Endothelial cell of umbilical vein (primary cell): ENCODE measurements around the gene VPS29. TPM values are rescaled to one million over a fixed set of nuclear protein-coding genes. Genes with fewer than 3 reads are reported as not detected.
"Not testable (repeated sequence)": the region's sequence is repeated elsewhere in the genome, so short reads cannot be mapped to it uniquely, and the experiment has no call there.

Source experiments
- BruUV-seq: library from RNA; stranded (reverse); fragments of 400-500 nt; replicated peaks from 2 replicates; lab custom pipeline; 2021; lab: Mats Ljungman, UMichigan
- CTCF ChIA-PET: fragments of 300-600, 350-600 bp; sonication (Branson Sonifier 250); formaldehyde crosslinking; loops from one replicate; lab custom pipeline; 2021; ENCODE audit warnings: antibody characterized with exemption, inconsistent platforms; lab: Charles Lee
- POLR2A ChIA-PET: fragments of 300-600, 350-600 bp; sonication (Branson Sonifier 250); formaldehyde crosslinking; loops from one replicate; lab custom pipeline; 2021; ENCODE audit warnings: antibody characterized with exemption, inconsistent platforms; lab: Charles Lee
- DNase-seq: peaks from one replicate; pipeline ENCODE4 v3.0.0-alpha.2; 2011; ENCODE audit warnings: low read depth, low spot score
- FAIRE-seq: peaks from 2 replicates; lab custom pipeline; 2011; peaks lifted over from hg19 to GRCh38; lab: Jason Lieb, UNC
- H2AFZ ChIP-seq: 2 replicates; pipeline ENCODE4 v1.6.0; 2012; ENCODE audit warnings: low read depth, low read length, control low read depth, inconsistent platforms
- H3K27ac ChIP-seq: 2 replicates; pipeline ENCODE4 v1.5.1; 2011; ENCODE audit warnings: low read depth, mild to moderate bottlenecking, control low read depth, low read length, moderate library complexity; ENCODE audit not compliant: insufficient read depth
- H3K27me3 ChIP-seq, 2 experiments: 2 replicates each; pipeline versions ENCODE4 v1.6.0 to v1.6.1; 2011; ENCODE audit warnings: low read length in 2 of 2, mixed read lengths in 1 of 2; ENCODE audit not compliant: control insufficient read depth in 2 of 2, insufficient read depth in 2 of 2
- H3K36me3 ChIP-seq, 2 experiments: 2 replicates in 1 of 2; 3 replicates in 1 of 2; pipeline ENCODE4 v1.5.1; 2011; ENCODE audit warnings: low read length in 2 of 2, mild to moderate bottlenecking in 1 of 2, moderate library complexity in 1 of 2; ENCODE audit not compliant: control insufficient read depth in 2 of 2, insufficient read depth in 2 of 2; ENCODE audit errors: extremely low read depth in 1 of 2
- H3K4me1 ChIP-seq: 3 replicates; pipeline ENCODE4 v1.5.1; 2011; ENCODE audit warnings: mild to moderate bottlenecking, low read length; ENCODE audit not compliant: control insufficient read depth, insufficient read depth; ENCODE audit errors: extremely low read depth
- H3K4me2 ChIP-seq: 2 replicates; pipeline ENCODE4 v1.6.1; 2011; ENCODE audit warnings: low read length, control low read depth, mixed read lengths; ENCODE audit not compliant: insufficient read depth
- H3K4me3 ChIP-seq, 3 experiments: fragments of 200-600 bp in 1 of 3; sonication (generic), shearing (Covaris generic) in 1 of 3; replicated peaks in 1 of 3; 2 replicates each; pipeline ENCODE4 v1.5.1; 2011 to 2016; ENCODE audit warnings: control low read depth in 3 of 3, low read length in 3 of 3, mild to moderate bottlenecking in 2 of 3, inconsistent platforms in 1 of 3, low read depth in 1 of 3, moderate library complexity in 1 of 3; ENCODE audit not compliant: insufficient read depth in 1 of 3
- H3K79me2 ChIP-seq: 2 replicates; pipeline ENCODE4 v1.6.0; 2012; ENCODE audit warnings: low read length, inconsistent platforms; ENCODE audit not compliant: control insufficient read depth, insufficient read depth
- H3K9ac ChIP-seq: replicated peaks from 2 replicates; pipeline ENCODE3; 2011; ENCODE audit warnings: low read length, control low read depth; ENCODE audit not compliant: insufficient read depth; ENCODE audit errors: extremely low read depth
- H3K9me1 ChIP-seq: replicated peaks from 3 replicates; pipeline ENCODE4 v1.6.0; 2011; ENCODE audit warnings: mild to moderate bottlenecking, low read length; ENCODE audit not compliant: control insufficient read depth, insufficient read depth; ENCODE audit errors: extremely low read depth
- H3K9me3 ChIP-seq: replicated peaks from 2 replicates; pipeline ENCODE4 v1.5.1; 2012; ENCODE audit warnings: low read length, inconsistent platforms; ENCODE audit not compliant: control insufficient read depth, insufficient read depth
- H4K20me1 ChIP-seq: replicated peaks from 2 replicates; pipeline ENCODE3; 2011; ENCODE audit warnings: mild to moderate bottlenecking, low read length; ENCODE audit not compliant: control insufficient read depth, insufficient read depth; ENCODE audit errors: extremely low read depth
- EZH2 ChIP-seq: IDR thresholded peaks from 2 replicates; pipeline ENCODE4 v1.6.1; 2012; ENCODE audit warnings: borderline replicate concordance, low read depth, mild to moderate bottlenecking, moderate library complexity, low read length, inconsistent platforms; ENCODE audit not compliant: severe bottlenecking
- FOS ChIP-seq: IDR thresholded peaks from 2 replicates; pipeline ENCODE4 v1.6.1; 2011; ENCODE audit warnings: mild to moderate bottlenecking, low read length, moderate library complexity, borderline replicate concordance; ENCODE audit not compliant: insufficient read depth
- GATA2 ChIP-seq: IDR thresholded peaks from 2 replicates; pipeline ENCODE4 v1.7.0; 2011; ENCODE audit warnings: low read depth, mild to moderate bottlenecking, moderate library complexity, mixed read lengths, low read length; ENCODE audit not compliant: insufficient read length, insufficient read depth
- JUN ChIP-seq: IDR thresholded peaks from 2 replicates; pipeline ENCODE4 v1.6.1; 2011; ENCODE audit warnings: borderline replicate concordance, low read depth; ENCODE audit not compliant: insufficient read length, insufficient read depth
- POLR2A ChIP-seq: IDR thresholded peaks from 2 replicates; pipeline ENCODE4 v1.6.1; 2012; ENCODE audit warnings: low read depth, mild to moderate bottlenecking, control low read depth, low read length
- dilution Hi-C: fragments of 300-500 bp; cut with MboI; formaldehyde crosslinking; loops from one replicate; pipeline ENCODE4 v1.15.0; 2019; ENCODE audit warnings: low sequenced_read_pairs; ENCODE audit not compliant: extremely low pct_ligation_motif_present
- intact Hi-C: fragments of 100-400 bp; cut with micrococcal nuclease; formaldehyde crosslinking; loops from one replicate; pipeline ENCODE4 v1.10.0; 2022
- polyA plus RNA-seq, 4 experiments: library from polyadenylated mRNA; depleted of rRNA in 3 of 4; stranded (reverse) in 3 of 4; unstranded in 1 of 4; fragments of >200 nt; gene quantifications; 2 replicates each; pipeline versions ENCODE4 v1.2.1 to v1.2.3, GENCODE V29; 2011 to 2012; ENCODE audit warnings: missing spikeins in 1 of 4
- total RNA-seq: library from RNA; stranded (reverse); gene quantifications from 2 replicates; pipeline ENCODE4 v1.2.3, GENCODE V29; 2021
- TF ChIP-seq, protein P1 (sequence below), 2 donors: IDR thresholded peaks; 1 replicate in 1 of 2; 2 replicates in 1 of 2; pipeline ENCODE4 v1.5.1; 2011; ENCODE audit warnings: low read length in 2 of 2, mild to moderate bottlenecking in 2 of 2, moderate library complexity in 2 of 2, control low read depth in 1 of 2, inconsistent platforms in 1 of 2, low read depth in 1 of 2; ENCODE audit not compliant: insufficient read depth in 1 of 2; ENCODE audit errors: extremely low read depth in 1 of 2

The VPS29 gene
- total and polyA plus RNA-seq, 2 donors (not counting 3 experiments of a cell fraction or from before 2014, with no cell fraction given): 138 to 155 TPM

DNA sequence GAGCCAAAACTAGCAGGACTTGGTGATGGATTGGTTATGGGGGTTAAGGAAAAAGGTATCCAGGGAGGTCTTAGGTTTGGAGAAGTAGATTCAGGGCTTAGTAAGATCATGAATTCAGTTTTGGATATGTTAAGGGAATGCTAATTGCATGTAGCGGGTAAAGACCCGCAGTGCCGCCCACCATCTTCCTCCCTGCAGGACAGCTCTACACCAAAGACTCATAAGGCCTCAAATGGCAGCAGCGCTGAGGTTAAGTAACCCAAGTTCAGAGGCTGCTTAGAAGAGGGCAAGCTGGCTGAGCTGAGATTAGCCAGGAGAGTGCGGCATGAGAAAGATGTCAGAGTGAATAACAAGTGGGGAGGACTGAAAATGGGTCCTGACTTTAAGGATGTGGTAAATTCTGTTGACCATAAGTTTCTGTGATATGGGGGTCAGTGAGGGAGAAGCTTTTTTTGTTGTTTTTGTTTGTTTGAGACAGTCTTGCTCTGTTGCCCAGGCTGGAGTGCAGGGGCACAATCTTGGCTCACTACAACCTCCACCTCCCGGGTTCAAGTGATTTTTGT is 26.4 kb upstream of the VPS29 start:
- no peak for FAIRE-seq
- ChIA-PET POLR2A (no interaction called here), CTCF (interaction anchor here (1.0 to 3.3 kb wide), 4 partner anchors 11 to 73 kb away, joined by 3 to 11 read pairs (median 6); no protein-coding TSS in a partner anchor)
- TF ChIP-seq EZH2 (no peak), FOS (no peak), JUN (no peak), POLR2A (no peak), GATA2 (no peak)
- TF ChIP-seq, protein P1, sequence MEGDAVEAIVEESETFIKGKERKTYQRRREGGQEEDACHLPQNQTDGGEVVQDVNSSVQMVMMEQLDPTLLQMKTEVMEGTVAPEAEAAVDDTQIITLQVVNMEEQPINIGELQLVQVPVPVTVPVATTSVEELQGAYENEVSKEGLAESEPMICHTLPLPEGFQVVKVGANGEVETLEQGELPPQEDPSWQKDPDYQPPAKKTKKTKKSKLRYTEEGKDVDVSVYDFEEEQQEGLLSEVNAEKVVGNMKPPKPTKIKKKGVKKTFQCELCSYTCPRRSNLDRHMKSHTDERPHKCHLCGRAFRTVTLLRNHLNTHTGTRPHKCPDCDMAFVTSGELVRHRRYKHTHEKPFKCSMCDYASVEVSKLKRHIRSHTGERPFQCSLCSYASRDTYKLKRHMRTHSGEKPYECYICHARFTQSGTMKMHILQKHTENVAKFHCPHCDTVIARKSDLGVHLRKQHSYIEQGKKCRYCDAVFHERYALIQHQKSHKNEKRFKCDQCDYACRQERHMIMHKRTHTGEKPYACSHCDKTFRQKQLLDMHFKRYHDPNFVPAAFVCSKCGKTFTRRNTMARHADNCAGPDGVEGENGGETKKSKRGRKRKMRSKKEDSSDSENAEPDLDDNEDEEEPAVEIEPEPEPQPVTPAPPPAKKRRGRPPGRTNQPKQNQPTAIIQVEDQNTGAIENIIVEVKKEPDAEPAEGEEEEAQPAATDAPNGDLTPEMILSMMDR (IDR thresholded peaks at IDR 0.05; ENCODE audit: extremely low read depth in 1 of 2, insufficient read depth in 1 of 2, low read depth in 1 of 2, low read length in 2 of 2): no peak
- no peak overlapping the region for H3K4me3 ChIP-seq
- H3K4me2 ChIP-seq: no peak overlapping the region
- no peak overlapping the region for H3K27ac ChIP-seq
- dilution Hi-C loops: no loop called here
- BruUV-seq: no TSS peak
- no peaks in the 10 kb centered on the region for H4K20me1 ChIP-seq
- no peaks in the 10 kb centered on the region for H3K27me3 ChIP-seq
- no peak overlapping the region for H2AFZ ChIP-seq
- no peak overlapping the region for H3K9ac ChIP-seq
- intact Hi-C loops: no loop called here
- H3K9me1 ChIP-seq: no peaks in the 10 kb centered on the region
- H3K79me2 ChIP-seq: no peaks in the 10 kb centered on the region
- no peaks in the 10 kb centered on the region for H3K36me3 ChIP-seq
- no peaks in the 10 kb centered on the region for H3K4me1 ChIP-seq
- no peak for DNase-seq
- H3K9me3 ChIP-seq: no peaks in the 10 kb centered on the region

DNA sequence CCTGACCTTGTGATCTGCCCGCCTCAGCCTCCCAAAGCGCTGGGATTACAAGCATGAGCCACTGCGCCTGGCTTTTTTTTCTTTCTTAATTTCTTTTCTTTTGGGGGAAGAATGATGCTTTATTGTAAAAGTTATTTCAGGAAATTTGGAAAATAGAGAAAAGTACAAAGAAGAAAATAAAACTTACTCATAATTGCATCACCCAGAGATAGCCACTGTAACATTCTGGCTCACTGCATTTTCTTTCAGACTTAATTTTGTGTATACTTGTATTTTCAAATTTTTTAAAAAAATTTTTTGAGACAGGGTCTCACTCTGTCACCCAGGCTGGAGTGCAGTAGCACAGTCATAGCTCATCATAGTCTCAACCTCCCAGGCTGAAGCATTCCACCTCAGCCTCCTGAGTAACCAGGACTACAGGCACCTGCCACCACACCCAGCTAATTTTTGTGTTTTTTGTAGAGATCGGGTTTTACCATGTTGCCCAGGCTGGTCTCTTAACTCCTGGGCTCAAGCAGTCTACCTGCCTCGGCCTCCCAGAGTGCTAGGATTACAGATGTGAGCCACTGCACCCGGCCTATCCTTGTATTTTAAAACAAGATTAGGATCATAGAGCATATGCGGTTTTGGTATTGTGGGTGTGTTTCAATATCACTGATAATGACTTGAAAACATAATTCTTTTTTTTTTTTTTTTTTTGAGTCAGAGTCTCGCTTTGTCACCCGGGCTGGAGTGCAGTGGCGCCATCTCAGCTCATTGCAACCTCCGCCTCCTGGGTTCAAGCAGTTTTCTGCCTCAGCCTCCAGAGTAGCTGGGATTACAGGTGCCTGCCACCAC is 19.2 kb upstream of the VPS29 start:
- H3K36me3 ChIP-seq, H3K9me3 ChIP-seq, H3K79me2 ChIP-seq, H2AFZ ChIP-seq, H3K4me2 ChIP-seq, H3K9ac ChIP-seq, H3K27me3 ChIP-seq, DNase-seq, BruUV-seq, FAIRE-seq, H4K20me1 ChIP-seq, intact Hi-C loops, dilution Hi-C loops, POLR2A ChIA-PET, H3K4me1 ChIP-seq, H3K9me1 ChIP-seq, H3K4me3 ChIP-seq, H3K27ac ChIP-seq: not testable (repeated sequence)
- CTCF ChIA-PET: interaction anchor here (0.7 to 1.5 kb wide), 3 partner anchors 60 to 80 kb away, joined by 3 to 4 read pairs (median 4); no protein-coding TSS in a partner anchor

DNA sequence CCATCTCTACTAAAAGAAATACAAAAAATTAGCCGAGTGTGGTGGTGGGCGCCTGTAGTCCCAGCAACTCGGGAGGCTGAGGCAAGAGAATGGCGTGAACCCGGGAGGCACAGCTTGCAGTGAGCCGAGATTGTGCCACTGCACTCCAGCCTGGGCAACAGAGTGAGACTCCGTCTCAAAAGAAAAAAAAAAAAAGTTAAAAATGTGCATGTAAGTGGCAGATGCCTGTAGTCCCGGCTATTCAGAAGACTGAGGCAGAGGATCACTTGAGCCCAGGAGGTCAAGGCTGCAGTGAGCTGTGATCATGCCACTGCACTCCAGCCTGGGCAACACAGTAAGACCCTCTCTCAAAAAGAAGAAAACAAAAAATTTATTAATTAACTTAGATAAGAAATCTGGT is 16.1 kb upstream of the VPS29 start:
- FAIRE-seq, H2AFZ ChIP-seq, H4K20me1 ChIP-seq, POLR2A ChIA-PET, DNase-seq, H3K4me2 ChIP-seq, H3K36me3 ChIP-seq, BruUV-seq, H3K9ac ChIP-seq, H3K27me3 ChIP-seq, H3K27ac ChIP-seq, H3K9me3 ChIP-seq, dilution Hi-C loops, intact Hi-C loops, H3K4me3 ChIP-seq, H3K4me1 ChIP-seq, H3K9me1 ChIP-seq, H3K79me2 ChIP-seq: not testable (repeated sequence)
- CTCF ChIA-PET: interaction anchor here (1.7 kb wide), 1 partner anchor 82 kb away, joined by 8 read pairs; no protein-coding TSS in a partner anchor
